GM18505 (cell line): ENCODE data around the gene OARD1.

Experiments used
- ATAC-seq: cut with Tn5 transposase; IDR thresholded peaks from one replicate; pipeline ENCODE4 v1.9.1; 2021; ENCODE audit not compliant: unreplicated experiment
- POLR2A ChIP-seq: IDR thresholded peaks from 4 replicates; pipeline ENCODE4 v1.6.1; 2011; ENCODE audit warnings: borderline replicate concordance; ENCODE audit not compliant: insufficient read depth, insufficient read length; ENCODE audit errors: extremely low read depth

OARD1 gene

GRCh38 chr6:41088451-41088850 is 16.3 kb upstream of the OARD1 start:
- no peak for TF ChIP-seq POLR2A
- ATAC-seq, result no peak

- ATAC-seq, result no peak
- no peak for TF ChIP-seq POLR2A
These were observed 13.0 kb upstream of the OARD1 start for GRCh38 chr6:41085182-41085581.

GRCh38 chr6:41083072-41083471 is 10.9 kb upstream of the OARD1 start:
- no peak for ATAC-seq
- TF ChIP-seq POLR2A, result no peak

GRCh38 chr6:41080621-41081020 is 8.5 kb upstream of the OARD1 start:
- ATAC-seq, result no peak
- no peak for TF ChIP-seq POLR2A

GRCh38 chr6:41079080-41079479 is 6.9 kb upstream of the OARD1 start:
- ATAC-seq, result no peak
- no peak for TF ChIP-seq POLR2A

GRCh38 chr6:41078101-41078500 is 5.9 kb upstream of the OARD1 start:
- no peak for TF ChIP-seq POLR2A
- ATAC-seq, result no peak

GRCh38 chr6:41077536-41077935 is 5.4 kb upstream of the OARD1 start:
- ATAC-seq, result no peak
- no peak for TF ChIP-seq POLR2A

- ATAC-seq, result no peak
- no peak for TF ChIP-seq POLR2A
These were observed 3.8 kb upstream of the OARD1 start for GRCh38 chr6:41075651-41076626.

GRCh38 chr6:41074692-41075436 is 2.7 kb upstream of the OARD1 start:
- ATAC-seq, result no peak
- no peak for TF ChIP-seq POLR2A

- TF ChIP-seq POLR2A, result no peak
- ATAC-seq, result no peak
These were observed 2.0 kb upstream of the OARD1 start for GRCh38 chr6:41073968-41074691.

- ATAC-seq, result peak; percentile 22
- TF ChIP-seq POLR2A, result peak; percentile 86
These were observed 1.2 kb upstream of the OARD1 start for GRCh38 chr6:41073203-41073967.

- no peak for TF ChIP-seq POLR2A
- ATAC-seq, result peak; percentile 56
These were observed 663 bp upstream of the OARD1 start, which contains the start of gene NFYA for GRCh38 chr6:41072836-41073202. Gene NFYA, plus strand, starts transcription at chr6:41072974. Its CDS starts 6,116 bp downstream, at chr6:41079090.

GRCh38 chr6:41071501-41071922 is 644 bp downstream of the OARD1 start:
- no peak for ATAC-seq
- no peak for TF ChIP-seq POLR2A

GRCh38 chr6:41066867-41067304 is 5.3 kb downstream of the OARD1 start:
- no peak for ATAC-seq
- no peak for TF ChIP-seq POLR2A
